SK-N-SH (cell line): ENCODE data around the gene DCK. TPM values are rescaled to one million over a fixed set of nuclear protein-coding genes. Genes with fewer than 3 reads are reported as not detected.
A peak's percentile ranks its signal among the peaks of the same experiment; 100 is the strongest.

Source experiments
- CTCF ChIA-PET: fragments of 300-600, 350-600 bp; formaldehyde crosslinking; extraction: SDS; loops from one replicate; lab custom pipeline; 2021; lab: Yijun Ruan, JAX
- POLR2A ChIA-PET: fragments of 350-600 bp; sonication (Branson Sonifier 250); formaldehyde crosslinking; extraction: SDS; loops from one replicate; lab custom pipeline; 2020; ENCODE audit warnings: antibody characterized with exemption, inconsistent platforms; lab: Yijun Ruan, JAX
- DNase-seq: peaks from one replicate; pipeline ENCODE4 v3.0.0; 2012
- H2AFZ ChIP-seq: fragments of 200-600 bp; sonication (generic); 2 replicates; pipeline ENCODE4 v1.8.1; 2016; ENCODE audit warnings: antibody characterized with exemption, mild to moderate bottlenecking, low read depth
- H3F3A ChIP-seq: fragments of 200-600 bp; sonication (generic); replicated peaks from 2 replicates; pipeline ENCODE3; 2016; ENCODE audit warnings: antibody characterized with exemption, mild to moderate bottlenecking; ENCODE audit not compliant: insufficient read depth
- H3K27ac ChIP-seq, 2 experiments: fragments of 200-500 bp in 1 of 2; fragments of 200-600 bp in 1 of 2; sonication (Bioruptor generic) in 1 of 2; sonication (generic), shearing (Covaris generic) in 1 of 2; 2 replicates each; pipeline versions ENCODE4 v1.5.1 to v1.6.1; 2014 to 2016; ENCODE audit warnings: low read depth in 2 of 2, inconsistent platforms in 1 of 2, low read length in 1 of 2, mild to moderate bottlenecking in 1 of 2, mixed read lengths in 1 of 2
- H3K27me3 ChIP-seq: fragments of 200-600 bp; sonication (generic), shearing (Covaris generic); 2 replicates; pipeline ENCODE4 v1.6.1; 2016; ENCODE audit warnings: mixed run types; ENCODE audit not compliant: insufficient read depth
- H3K36me3 ChIP-seq, 2 experiments: fragments of 200-500 bp in 1 of 2; fragments of 200-600 bp in 1 of 2; sonication (Bioruptor generic) in 1 of 2; sonication (generic) in 1 of 2; replicated peaks in 1 of 2; 2 replicates each; pipeline versions ENCODE3 to v1.5.1; 2014 to 2016; ENCODE audit warnings: low read length in 1 of 2, mild to moderate bottlenecking in 1 of 2; ENCODE audit not compliant: insufficient read depth in 2 of 2, control insufficient read depth in 1 of 2
- H3K4me1 ChIP-seq, 2 experiments: fragments of 200-500 bp in 1 of 2; fragments of 200-600 bp in 1 of 2; sonication (Bioruptor generic) in 1 of 2; sonication (generic), shearing (Covaris generic) in 1 of 2; 2 replicates each; pipeline versions ENCODE4 v1.5.1 to v1.6.1; 2014 to 2016; ENCODE audit warnings: low read depth in 1 of 2, low read length in 1 of 2, mixed run types in 1 of 2; ENCODE audit not compliant: insufficient read depth in 2 of 2, control insufficient read depth in 1 of 2
- H3K4me2 ChIP-seq: fragments of 200-600 bp; sonication (generic), shearing (Covaris generic); 2 replicates; pipeline ENCODE4 v1.6.1; 2017; ENCODE audit warnings: mixed run types
- H3K4me3 ChIP-seq, 2 experiments: fragments of 200-500 bp in 1 of 2; fragments of 200-600 bp in 1 of 2; sonication (Bioruptor generic) in 1 of 2; sonication (generic), shearing (Covaris generic) in 1 of 2; 2 replicates each; pipeline versions ENCODE4 v1.5.1 to v1.8.1; 2014 to 2016; ENCODE audit warnings: low read depth in 2 of 2, inconsistent platforms in 1 of 2, low read length in 1 of 2, mild to moderate bottlenecking in 1 of 2, mixed read lengths in 1 of 2, moderate library complexity in 1 of 2
- H3K79me2 ChIP-seq: fragments of 200-600 bp; sonication (generic); 2 replicates; pipeline ENCODE4 v1.8.1; 2017; ENCODE audit warnings: mild to moderate bottlenecking; ENCODE audit not compliant: insufficient read depth
- H3K9ac ChIP-seq: fragments of 200-600 bp; sonication (generic); 2 replicates; pipeline ENCODE4 v1.6.1; 2017; ENCODE audit warnings: mixed run types
- H3K9me2 ChIP-seq: fragments of 200-600 bp; sonication (generic); 2 replicates; pipeline ENCODE4 v1.6.1; 2017; ENCODE audit warnings: mixed run types
- H3K9me3 ChIP-seq: fragments of 200-600 bp; sonication (generic); 2 replicates; pipeline ENCODE4 v1.6.1; 2017; ENCODE audit warnings: mixed run types, mild to moderate bottlenecking, moderate library complexity
- H4K20me1 ChIP-seq: fragments of 200-600 bp; sonication (generic); 2 replicates; pipeline ENCODE4 v1.6.1; 2017; ENCODE audit warnings: mild to moderate bottlenecking, mixed run types; ENCODE audit not compliant: insufficient read depth
- CTCF ChIP-seq: fragments of 200-600 bp; sonication (generic); IDR thresholded peaks from 2 replicates; pipeline ENCODE4 v1.6.1; 2017; ENCODE audit warnings: antibody characterized with exemption, mild to moderate bottlenecking, moderate library complexity
- EP300 ChIP-seq, 2 experiments: IDR thresholded peaks; 2 replicates each; pipeline versions ENCODE4 v1.4.0 to v1.6.1; 2012; ENCODE audit warnings: borderline replicate concordance in 1 of 2, low read depth in 1 of 2, low read length in 1 of 2
- EZH2phosphoT487 ChIP-seq: fragments of 200-600 bp; sonication (generic); IDR thresholded peaks from 2 replicates; pipeline ENCODE4 v1.6.1; 2017; ENCODE audit warnings: low read depth, mixed run types, mild to moderate bottlenecking, antibody characterized with exemption, moderate library complexity, borderline replicate concordance
- FOSL2 ChIP-seq: IDR thresholded peaks from 2 replicates; pipeline ENCODE4 v1.4.0; 2012; ENCODE audit warnings: low read depth, mild to moderate bottlenecking, moderate library complexity, borderline replicate concordance
- GABPA ChIP-seq: IDR thresholded peaks from 2 replicates; pipeline ENCODE4 v1.4.0; 2012; ENCODE audit warnings: low read depth, mild to moderate bottlenecking
- MXI1 ChIP-seq: IDR thresholded peaks from 2 replicates; pipeline ENCODE4 v1.6.1; 2012; ENCODE audit warnings: mild to moderate bottlenecking, low read depth, low read length, improper control_type of control experiment
- RCOR1 ChIP-seq: fragments of 150-350 bp; IDR thresholded peaks from 2 replicates; pipeline ENCODE4 v1.6.1; 2017; ENCODE audit warnings: antibody characterized with exemption, low read length
- SIN3A ChIP-seq: IDR thresholded peaks from 2 replicates; pipeline ENCODE4 v1.6.1; 2012; ENCODE audit warnings: low read depth, mild to moderate bottlenecking, low read length, moderate library complexity, borderline replicate concordance
- TEAD4 ChIP-seq: IDR thresholded peaks from 2 replicates; pipeline ENCODE4 v1.4.0; 2012; ENCODE audit warnings: mild to moderate bottlenecking, borderline replicate concordance; ENCODE audit not compliant: insufficient read depth
- YY1 ChIP-seq: IDR thresholded peaks from 2 replicates; pipeline ENCODE4 v1.4.0; 2012; ENCODE audit warnings: low read depth, mild to moderate bottlenecking
- WGBS: methylation state at CpG from one replicate; pipeline ENCODE4 v1.1.6; 2017; ENCODE audit warnings: low lambda C conversion rate; 5-methylcytosine and 5-hydroxymethylcytosine counted together
- polyA plus RNA-seq, 3 experiments: library from polyadenylated mRNA; depleted of rRNA; stranded (reverse); fragments of >200 nt; gene quantifications; 2 replicates each; pipeline ENCODE4 v1.2.3, GENCODE V29; 2012
- TF ChIP-seq, protein P1 (sequence below): fragments of 150-350 bp; IDR thresholded peaks from 2 replicates; pipeline ENCODE4 v1.6.1; 2017; ENCODE audit warnings: antibody characterized with exemption, low read length, low read depth, borderline replicate concordance
- TF ChIP-seq, protein P2 (sequence below): IDR thresholded peaks from 2 replicates; pipeline ENCODE4 v1.4.0; 2012; ENCODE audit warnings: low read depth
- TF ChIP-seq, protein P3 (sequence below): fragments of 150-350 bp; IDR thresholded peaks from 2 replicates; pipeline ENCODE4 v1.6.1; 2016; ENCODE audit warnings: mild to moderate bottlenecking, low read depth, low read length

Gene DCK
- polyA plus RNA-seq, 1 of the 3 experiments (the other 2 are of a cell fraction): 5.7 TPM

DNA sequence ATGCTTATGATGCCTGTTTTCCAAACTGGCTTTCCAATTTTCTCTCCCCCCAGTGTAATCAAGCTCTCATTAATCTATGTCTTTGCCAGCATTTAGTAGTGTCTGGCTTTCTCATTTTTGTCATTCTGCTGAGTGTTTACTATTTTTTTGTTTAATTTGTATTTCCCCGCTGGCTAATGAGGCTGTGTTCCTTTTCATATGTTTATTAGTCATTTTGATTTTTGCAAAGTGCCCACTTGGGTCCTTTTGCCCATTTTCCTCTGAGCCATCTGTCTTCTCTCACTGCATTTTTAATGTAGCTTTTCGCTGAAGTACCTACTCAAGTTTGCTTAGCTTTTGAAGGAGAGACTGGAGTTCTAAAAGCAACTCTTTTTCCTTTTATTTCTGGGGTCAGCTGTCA lies 14.7 kb downstream of the DCK start:
- Histone ChIP-seq H3K4me2 (no peak overlapping the region), H4K20me1 (0 out of 2 replicates have a peak, but pooled peaks cover 5% of the 10 kb centered on the region), H3K4me3 (no peak overlapping the region)
- WGBS: 97% methylated on average over 2 of the region's 2 CpGs
- TF ChIP-seq GABPA (no peak), TEAD4 (no peak), EP300 (IDR thresholded peaks at IDR 0.05; ENCODE audit: borderline replicate concordance in 1 of 2, low read depth in 1 of 2, low read length in 1 of 2) (no peak), CTCF (no peak), MXI1 (no peak), RCOR1 (no peak), YY1 (no peak)
- TF ChIP-seq, protein P1, sequence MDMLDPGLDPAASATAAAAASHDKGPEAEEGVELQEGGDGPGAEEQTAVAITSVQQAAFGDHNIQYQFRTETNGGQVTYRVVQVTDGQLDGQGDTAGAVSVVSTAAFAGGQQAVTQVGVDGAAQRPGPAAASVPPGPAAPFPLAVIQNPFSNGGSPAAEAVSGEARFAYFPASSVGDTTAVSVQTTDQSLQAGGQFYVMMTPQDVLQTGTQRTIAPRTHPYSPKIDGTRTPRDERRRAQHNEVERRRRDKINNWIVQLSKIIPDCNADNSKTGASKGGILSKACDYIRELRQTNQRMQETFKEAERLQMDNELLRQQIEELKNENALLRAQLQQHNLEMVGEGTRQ: no peak
- TF ChIP-seq, protein P2, sequence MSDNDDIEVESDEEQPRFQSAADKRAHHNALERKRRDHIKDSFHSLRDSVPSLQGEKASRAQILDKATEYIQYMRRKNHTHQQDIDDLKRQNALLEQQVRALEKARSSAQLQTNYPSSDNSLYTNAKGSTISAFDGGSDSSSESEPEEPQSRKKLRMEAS: no peak
- TF ChIP-seq, all 33 proteins: peak for 0
- Histone ChIP-seq H3K4me1 (peaks cover 7 to 13% of the 10 kb centered on the region in 2 experiments; a peak in 3 of 4 replicates), H2AFZ (no peak overlapping the region), H3K79me2 (peaks cover 75% of the 10 kb centered on the region), H3K9me3 (no peaks in the 10 kb centered on the region), H3K9me2 (no peaks in the 10 kb centered on the region), H3K36me3 (peaks cover 0 to 24% of the 10 kb centered on the region in 2 experiments), H3K27me3 (no peaks in the 10 kb centered on the region), H3K27ac (peak overlapping the region in 1 of 2 experiments; percentile 44; a peak in 1 of 4 replicates), H3F3A (peaks cover 7% of the 10 kb centered on the region), H3K9ac (no peak overlapping the region)
- ChIA-PET POLR2A (no interaction called here), CTCF (interaction anchor here (0.7 to 1.5 kb wide), 4 partner anchors 12 to 78 kb away, joined by 3 to 5 read pairs (median 3); no protein-coding TSS in a partner anchor)
- DNase-seq: no peak

- H4K20me1 ChIP-seq: 0 out of 2 replicates have a peak, but pooled peaks cover 5% of the 10 kb centered on the region
- TF ChIP-seq MXI1 (no peak), CTCF (no peak), SIN3A (no peak), FOSL2 (0 out of 2 replicates have a peak, but pooled peaks have one; percentile 5), EZH2phosphoT487 (no peak)
- TF ChIP-seq, protein P3, sequence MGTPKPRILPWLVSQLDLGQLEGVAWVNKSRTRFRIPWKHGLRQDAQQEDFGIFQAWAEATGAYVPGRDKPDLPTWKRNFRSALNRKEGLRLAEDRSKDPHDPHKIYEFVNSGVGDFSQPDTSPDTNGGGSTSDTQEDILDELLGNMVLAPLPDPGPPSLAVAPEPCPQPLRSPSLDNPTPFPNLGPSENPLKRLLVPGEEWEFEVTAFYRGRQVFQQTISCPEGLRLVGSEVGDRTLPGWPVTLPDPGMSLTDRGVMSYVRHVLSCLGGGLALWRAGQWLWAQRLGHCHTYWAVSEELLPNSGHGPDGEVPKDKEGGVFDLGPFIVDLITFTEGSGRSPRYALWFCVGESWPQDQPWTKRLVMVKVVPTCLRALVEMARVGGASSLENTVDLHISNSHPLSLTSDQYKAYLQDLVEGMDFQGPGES: no peak
- TF ChIP-seq, all 33 proteins: peak for 1
- H3K4me1 ChIP-seq: peaks cover 7 to 13% of the 10 kb centered on the region in 2 experiments; a peak in 3 of 4 replicates
- H3K9ac ChIP-seq: no peak overlapping the region
- H3K27ac ChIP-seq: peak overlapping the region; percentile 40 to 44
- POLR2A ChIA-PET: interaction anchor here (1.1 kb wide), 1 partner anchor 13 kb away, joined by 3 read pairs; no protein-coding TSS in a partner anchor
- H2AFZ ChIP-seq: no peak overlapping the region
- peak; percentile 10 for DNase-seq
- no peak overlapping the region for H3K4me3 ChIP-seq
- CTCF ChIA-PET: interaction anchor here (0.7 to 2.3 kb wide), 5 partner anchors 11 to 79 kb away, joined by 3 to 10 read pairs (median 3); no protein-coding TSS in a partner anchor
- H3K27me3 ChIP-seq: no peaks in the 10 kb centered on the region
- H3K9me3 ChIP-seq: no peaks in the 10 kb centered on the region
- peaks cover 66% of the 10 kb centered on the region for H3K79me2 ChIP-seq
- peaks cover 0 to 24% of the 10 kb centered on the region in 2 experiments for H3K36me3 ChIP-seq
- peak overlapping the region; percentile 26; the same call in 1 of the 2 replicates for H3K4me2 ChIP-seq
- WGBS: 59% methylated on average over 3 of the region's 3 CpGs
- H3F3A ChIP-seq: peaks cover 7% of the 10 kb centered on the region
- H3K9me2 ChIP-seq: no peaks in the 10 kb centered on the region
These were observed 15.6 kb downstream of the DCK start for GRCh38 chr4:71009086-71009485.
